Activated T-helper 1 cell treated with anti-CD3 and anti-CD28 coated beads, Interleukin-12 subunit alpha, Interleukin-12 subunit beta, Interleukin-2, Interleukin-4 antibody, amounts not matched to agents 30 ng/mL and 10 ng/mL and 1 ng/mL, durations not matched to agents 14 hours and 24 hours and 36 hours (primary cell): ENCODE measurements around the gene PON2. TPM values are rescaled to one million over a fixed set of nuclear protein-coding genes. Genes with fewer than 3 reads are reported as not detected.
"Not testable (repeated sequence)": the region's sequence is repeated elsewhere in the genome, so short reads cannot be mapped to it uniquely, and the experiment has no call there.

Experiments used
- DNase-seq: peaks from one replicate; pipeline ENCODE4 v3.0.0; 2021; ENCODE audit warnings: low spot score
- H3K27ac Mint-ChIP-seq: one replicate; pipeline ENCODE4 v1.8.0; 2021; ENCODE audit warnings: mild to moderate bottlenecking, mixed read lengths
- H3K27me3 Mint-ChIP-seq: one replicate; pipeline ENCODE4 v1.8.0; 2022; ENCODE audit warnings: mild to moderate bottlenecking, moderate library complexity, mixed read lengths; ENCODE audit not compliant: insufficient read depth
- H3K36me3 Mint-ChIP-seq: one replicate; pipeline ENCODE4 v1.8.0; 2021; ENCODE audit warnings: low read depth, mixed read lengths
- H3K4me1 Mint-ChIP-seq: one replicate; pipeline ENCODE4 v1.8.0; 2021; ENCODE audit warnings: low read depth, mixed read lengths
- H3K4me3 Mint-ChIP-seq: one replicate; pipeline ENCODE4 v1.8.0; 2021; ENCODE audit warnings: mild to moderate bottlenecking, moderate library complexity, mixed read lengths
- H3K9me3 Mint-ChIP-seq: one replicate; pipeline ENCODE4 v1.8.0; 2021; ENCODE audit warnings: mixed read lengths
- intact Hi-C: fragments of 100-400 bp; cut with micrococcal nuclease; formaldehyde crosslinking; loops from one replicate; pipeline ENCODE4 v1.15.1; 2024
- total RNA-seq: library from RNA; stranded (reverse); gene quantifications from 2 replicates; pipeline ENCODE4 v1.2.3, GENCODE V29; 2022

The PON2 gene
- total RNA-seq, 1 donor from 2014 or later, result 3.7 TPM

- H3K4me1 Mint-ChIP-seq, H3K9me3 Mint-ChIP-seq, DNase-seq, H3K36me3 Mint-ChIP-seq, intact Hi-C loops, H3K27ac Mint-ChIP-seq, H3K27me3 Mint-ChIP-seq, H3K4me3 Mint-ChIP-seq: not testable (repeated sequence)
Observed at GRCh38 chr7:95379457-95379856, 55.4 kb downstream of the PON2 start.

- Mint-ChIP-seq H3K27ac (no peak overlapping the region), H3K4me1 (no peaks in the 10 kb centered on the region), H3K36me3 (no peaks in the 10 kb centered on the region), H3K9me3 (no peaks in the 10 kb centered on the region), H3K4me3 (no peak overlapping the region), H3K27me3 (no peaks in the 10 kb centered on the region)
- no peak for DNase-seq
- intact Hi-C loops, result no loop called here
Observed at GRCh38 chr7:95376632-95377400, 58.0 kb downstream of the PON2 start.

GRCh38 chr7:95375591-95376257, 59.1 kb downstream of the PON2 start:
- DNase-seq, result no peak
- intact Hi-C loops, result no loop called here
- H3K36me3 Mint-ChIP-seq, result no peaks in the 10 kb centered on the region
- no peaks in the 10 kb centered on the region for H3K9me3 Mint-ChIP-seq
- H3K4me3 Mint-ChIP-seq, result no peak overlapping the region
- no peak overlapping the region for H3K27ac Mint-ChIP-seq
- no peaks in the 10 kb centered on the region for H3K4me1 Mint-ChIP-seq
- H3K27me3 Mint-ChIP-seq, result no peaks in the 10 kb centered on the region

GRCh38 chr7:95373323-95373722, 61.5 kb downstream of the PON2 start:
- Mint-ChIP-seq H3K36me3 (no peaks in the 10 kb centered on the region), H3K4me3 (no peak overlapping the region), H3K27me3 (no peaks in the 10 kb centered on the region), H3K27ac (no peak overlapping the region), H3K9me3 (no peaks in the 10 kb centered on the region), H3K4me1 (no peaks in the 10 kb centered on the region)
- intact Hi-C loops, result no loop called here
- DNase-seq, result no peak

GRCh38 chr7:95368235-95368634, 66.6 kb downstream of the PON2 start:
- DNase-seq, result no peak
- Mint-ChIP-seq H3K27ac (no peak overlapping the region), H3K9me3 (no peaks in the 10 kb centered on the region), H3K4me1 (no peaks in the 10 kb centered on the region), H3K4me3 (no peak overlapping the region), H3K36me3 (no peaks in the 10 kb centered on the region), H3K27me3 (no peaks in the 10 kb centered on the region)
- intact Hi-C loops, result no loop called here

GRCh38 chr7:95367606-95368005, 67.2 kb downstream of the PON2 start:
- no peaks in the 10 kb centered on the region for H3K9me3 Mint-ChIP-seq
- H3K27me3 Mint-ChIP-seq, result no peaks in the 10 kb centered on the region
- DNase-seq, result no peak
- no peak overlapping the region for H3K4me3 Mint-ChIP-seq
- H3K27ac Mint-ChIP-seq, result no peak overlapping the region
- H3K36me3 Mint-ChIP-seq, result no peaks in the 10 kb centered on the region
- intact Hi-C loops, result no loop called here
- no peaks in the 10 kb centered on the region for H3K4me1 Mint-ChIP-seq

GRCh38 chr7:95365151-95365550, 69.7 kb downstream of the PON2 start:
- DNase-seq, result no peak
- intact Hi-C loops, result no loop called here
- Mint-ChIP-seq H3K4me1 (no peaks in the 10 kb centered on the region), H3K4me3 (no peak overlapping the region), H3K36me3 (no peaks in the 10 kb centered on the region), H3K27ac (no peak overlapping the region), H3K9me3 (no peaks in the 10 kb centered on the region), H3K27me3 (no peaks in the 10 kb centered on the region)

- Mint-ChIP-seq H3K4me1 (no peaks in the 10 kb centered on the region), H3K4me3 (no peak overlapping the region), H3K36me3 (no peaks in the 10 kb centered on the region), H3K27me3 (no peaks in the 10 kb centered on the region), H3K27ac (no peak overlapping the region), H3K9me3 (peaks cover 5% of the 10 kb centered on the region)
- intact Hi-C loops, result no loop called here
- DNase-seq, result no peak
Observed at GRCh38 chr7:95357623-95358022, 77.2 kb downstream of the PON2 start.

Other genes starting within 250 kb of the PON2 start
- gene PON1, start 110.5 kb downstream of the PON2 start, total RNA-seq, result not detected in 2 replicates
- not detected in 2 replicates for gene PON3, start 38.7 kb downstream of the PON2 start, total RNA-seq
- gene ASB4, start 50.9 kb upstream of the PON2 start, total RNA-seq, result not detected in 2 replicates
- gene PDK4, start 161.5 kb upstream of the PON2 start, total RNA-seq, result not detected in 2 replicates